PFSK-1 (cell line): ENCODE data around the gene FAIM.

ENCODE experiments used
- FOXP2 ChIP-seq: optimal IDR thresholded peaks from 2 replicates; pipeline ENCODE3; 2011; ENCODE audit warnings: borderline replicate concordance, control low read depth, inconsistent platforms; ENCODE audit not compliant: insufficient read depth; ENCODE audit errors: extremely low read length, extremely low read depth
- POLR2AphosphoS5 ChIP-seq: IDR thresholded peaks from 2 replicates; pipeline ENCODE4 v1.6.1; 2012; ENCODE audit warnings: low read depth, mild to moderate bottlenecking, control low read depth, low read length, moderate library complexity
- SIN3A ChIP-seq: IDR thresholded peaks from 2 replicates; pipeline ENCODE4 v1.6.1; 2012; ENCODE audit warnings: mild to moderate bottlenecking, low read length, moderate library complexity, borderline replicate concordance; ENCODE audit not compliant: insufficient read depth
- TAF1 ChIP-seq: IDR thresholded peaks from 2 replicates; pipeline ENCODE4 v1.6.1; 2012; ENCODE audit warnings: low read length, control low read depth, borderline replicate concordance; ENCODE audit not compliant: insufficient read depth
- TF ChIP-seq, protein P1 (sequence below), 2 experiments: IDR thresholded peaks; 2 replicates each; pipeline versions ENCODE4 v1.6.1 to v1.8.0; 2011 to 2012; ENCODE audit warnings: low read depth in 2 of 2, low read length in 2 of 2, control low read depth in 1 of 2, inconsistent platforms in 1 of 2, mild to moderate bottlenecking in 1 of 2, moderate library complexity in 1 of 2; ENCODE audit not compliant: insufficient read depth in 1 of 2

DNA sequence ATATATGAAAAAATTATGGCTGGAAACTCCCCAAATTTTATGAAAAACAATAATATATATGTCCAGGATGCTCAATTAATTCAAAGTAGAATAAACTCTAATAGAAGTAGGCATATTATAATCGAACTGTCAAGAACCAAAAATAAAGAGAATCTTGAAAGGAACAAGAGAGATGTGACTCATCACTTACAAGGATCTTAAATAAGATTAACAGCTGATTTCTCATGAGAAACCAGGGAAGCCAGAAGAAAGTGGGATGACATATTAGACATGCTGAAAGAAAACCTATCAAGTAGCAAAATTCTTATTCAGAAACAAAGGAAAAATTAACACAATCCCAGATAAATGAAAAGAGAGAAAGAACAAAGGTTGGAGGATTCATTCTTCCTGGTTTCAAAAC is 66.8 kb downstream of the FAIM start:
- TF ChIP-seq POLR2AphosphoS5 (no peak), SIN3A (no peak), TAF1 (no peak), FOXP2 (no peak)
- TF ChIP-seq, protein P1, sequence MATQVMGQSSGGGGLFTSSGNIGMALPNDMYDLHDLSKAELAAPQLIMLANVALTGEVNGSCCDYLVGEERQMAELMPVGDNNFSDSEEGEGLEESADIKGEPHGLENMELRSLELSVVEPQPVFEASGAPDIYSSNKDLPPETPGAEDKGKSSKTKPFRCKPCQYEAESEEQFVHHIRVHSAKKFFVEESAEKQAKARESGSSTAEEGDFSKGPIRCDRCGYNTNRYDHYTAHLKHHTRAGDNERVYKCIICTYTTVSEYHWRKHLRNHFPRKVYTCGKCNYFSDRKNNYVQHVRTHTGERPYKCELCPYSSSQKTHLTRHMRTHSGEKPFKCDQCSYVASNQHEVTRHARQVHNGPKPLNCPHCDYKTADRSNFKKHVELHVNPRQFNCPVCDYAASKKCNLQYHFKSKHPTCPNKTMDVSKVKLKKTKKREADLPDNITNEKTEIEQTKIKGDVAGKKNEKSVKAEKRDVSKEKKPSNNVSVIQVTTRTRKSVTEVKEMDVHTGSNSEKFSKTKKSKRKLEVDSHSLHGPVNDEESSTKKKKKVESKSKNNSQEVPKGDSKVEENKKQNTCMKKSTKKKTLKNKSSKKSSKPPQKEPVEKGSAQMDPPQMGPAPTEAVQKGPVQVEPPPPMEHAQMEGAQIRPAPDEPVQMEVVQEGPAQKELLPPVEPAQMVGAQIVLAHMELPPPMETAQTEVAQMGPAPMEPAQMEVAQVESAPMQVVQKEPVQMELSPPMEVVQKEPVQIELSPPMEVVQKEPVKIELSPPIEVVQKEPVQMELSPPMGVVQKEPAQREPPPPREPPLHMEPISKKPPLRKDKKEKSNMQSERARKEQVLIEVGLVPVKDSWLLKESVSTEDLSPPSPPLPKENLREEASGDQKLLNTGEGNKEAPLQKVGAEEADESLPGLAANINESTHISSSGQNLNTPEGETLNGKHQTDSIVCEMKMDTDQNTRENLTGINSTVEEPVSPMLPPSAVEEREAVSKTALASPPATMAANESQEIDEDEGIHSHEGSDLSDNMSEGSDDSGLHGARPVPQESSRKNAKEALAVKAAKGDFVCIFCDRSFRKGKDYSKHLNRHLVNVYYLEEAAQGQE (IDR thresholded peaks at IDR 0.05; ENCODE audit: insufficient read depth in 1 of 2, low read depth in 2 of 2, low read length in 2 of 2) = no peak
